GM12878 (cell line): Measurements from ENCODE around the gene NCKAP5. TPM values are rescaled to one million over a fixed set of nuclear protein-coding genes. Genes with fewer than 3 reads are reported as not detected.

Experiments used
- ATAC-seq: fragments of 200-7000 bp; cut with Tn5 transposase; 3 replicates; pipeline ENCODE4 v1.9.1; 2020; ENCODE audit warnings: mild to moderate bottlenecking, moderate library complexity
- BruUV-seq: library from RNA; stranded (reverse); fragments of 400-500 nt; replicated peaks from 2 replicates; lab custom pipeline; 2021; lab: Mats Ljungman, UMichigan
- CTCF ChIA-PET: fragments of 300-600 bp; sonication (Branson Sonifier 250); formaldehyde crosslinking; extraction: SDS; loops from one replicate; lab custom pipeline; 2021; ENCODE audit warnings: inconsistent platforms; lab: Yijun Ruan, JAX
- POLR2A ChIA-PET: fragments of 350-600 bp; formaldehyde crosslinking; extraction: SDS; loops from one replicate; lab custom pipeline; 2021; ENCODE audit warnings: inconsistent platforms; lab: Charles Lee
- RAD21 ChIA-PET: fragments of 300-600 bp; sonication (Branson Sonifier 250); formaldehyde crosslinking; loops from one replicate; lab custom pipeline; 2023; ENCODE audit warnings: antibody characterized with exemption; ENCODE audit not compliant: unreplicated experiment; lab: Charles Lee
- SMC1A ChIA-PET: fragments of 300-600 bp; sonication (Branson Sonifier 250); formaldehyde crosslinking; loops from one replicate; lab custom pipeline; 2023; ENCODE audit not compliant: unreplicated experiment, uncharacterized antibody; lab: Charles Lee
- DNase-seq: peaks from one replicate; pipeline ENCODE4 v3.0.0-alpha.2; 2011; ENCODE audit warnings: low read depth, low spot score
- FAIRE-seq: peaks from 3 replicates; lab custom pipeline; 2011; peaks lifted over from hg19 to GRCh38; lab: Jason Lieb, UNC
- H2AFZ ChIP-seq: 2 replicates; pipeline ENCODE4 v1.6.0; 2011; ENCODE audit warnings: low read depth, low read length, control low read depth; ENCODE audit not compliant: control insufficient read depth
- H3K27ac ChIP-seq: 2 replicates; pipeline ENCODE4 v1.5.1; 2011; ENCODE audit warnings: control low read depth; ENCODE audit not compliant: control insufficient read depth, insufficient read depth
- H3K27me3 ChIP-seq, 2 experiments: replicated peaks in 1 of 2; 2 replicates each; pipeline versions ENCODE4 v1.6.0 to v1.6.1; 2011; ENCODE audit warnings: low read length in 1 of 2; ENCODE audit not compliant: control insufficient read depth in 2 of 2, insufficient read depth in 2 of 2
- H3K36me3 ChIP-seq, 2 experiments: 2 replicates each; pipeline ENCODE4 v1.5.1; 2011; ENCODE audit warnings: low read length in 1 of 2; ENCODE audit not compliant: control insufficient read depth in 2 of 2, insufficient read depth in 2 of 2
- H3K4me1 ChIP-seq: 2 replicates; pipeline ENCODE4 v1.6.1; 2011; ENCODE audit warnings: mild to moderate bottlenecking, low read length, moderate library complexity, mixed read lengths; ENCODE audit not compliant: control insufficient read depth, insufficient read depth
- H3K4me2 ChIP-seq: 2 replicates; pipeline ENCODE4 v1.6.0; 2011; ENCODE audit warnings: control low read depth; ENCODE audit not compliant: control insufficient read depth, insufficient read depth
- H3K4me3 ChIP-seq: fragments of 200-600 bp; sonication (generic); 2 replicates; pipeline ENCODE4 v1.5.1; 2016
- H3K79me2 ChIP-seq: 2 replicates; pipeline ENCODE4 v1.6.0; 2011; ENCODE audit warnings: low read length; ENCODE audit not compliant: control insufficient read depth, insufficient read depth
- H3K9ac ChIP-seq: 2 replicates; pipeline ENCODE4 v1.8.0; 2011; ENCODE audit warnings: low read length, control low read depth, mixed read lengths; ENCODE audit not compliant: control insufficient read depth, insufficient read depth
- H3K9me3 ChIP-seq: replicated peaks from 3 replicates; pipeline ENCODE4 v1.5.1; 2011; ENCODE audit warnings: mild to moderate bottlenecking, low read length; ENCODE audit not compliant: control insufficient read depth, insufficient read depth
- H4K20me1 ChIP-seq: 2 replicates; pipeline ENCODE4 v1.6.0; 2011; ENCODE audit not compliant: control insufficient read depth, insufficient read depth
- CBX5 ChIP-seq: sonication (generic); IDR thresholded peaks from 2 replicates; pipeline ENCODE4 v1.6.1; 2016; ENCODE audit warnings: low read depth, moderate library complexity, mild to moderate bottlenecking, inconsistent platforms
- CUX1 ChIP-seq: IDR thresholded peaks from 2 replicates; pipeline ENCODE4 v1.6.1; 2012; ENCODE audit warnings: improper control_type of control experiment, low read depth, low read length; ENCODE audit not compliant: insufficient replicate concordance
- EED ChIP-seq: sonication (generic); IDR thresholded peaks from 2 replicates; pipeline ENCODE4 v1.6.1; 2016; ENCODE audit warnings: antibody characterized with exemption, low read depth
- HSF1 ChIP-seq: fragments of 150-350 bp; IDR thresholded peaks from 2 replicates; pipeline ENCODE4 v1.6.1; 2014; ENCODE audit warnings: mild to moderate bottlenecking, low read depth, low read length
- LARP7 ChIP-seq: fragments of 450-650 bp; IDR thresholded peaks from 2 replicates; pipeline ENCODE4 v1.6.1; 2017; ENCODE audit warnings: mild to moderate bottlenecking
- SIN3A ChIP-seq: IDR thresholded peaks from 2 replicates; pipeline ENCODE4 v1.6.1; 2012; ENCODE audit warnings: low read depth, low read length, improper control_type of control experiment
- STAT1 ChIP-seq: fragments of 450-650 bp; conservative IDR thresholded peaks from 2 replicates; pipeline ENCODE4 v1.6.1; 2014; ENCODE audit warnings: antibody characterized with exemption, mild to moderate bottlenecking
- TCF12 ChIP-seq: IDR thresholded peaks from 2 replicates; pipeline ENCODE4 v1.6.1; 2011; ENCODE audit warnings: low read depth, mild to moderate bottlenecking, low read length
- WGBS: methylation state at CpG from one replicate; pipeline ENCODE4 v1.1.6; 2016; ENCODE audit warnings: low lambda C conversion rate; ENCODE audit not compliant: insufficient replicate concordance, insufficient coverage; ENCODE audit errors: missing lambda C conversion rate; 5-methylcytosine and 5-hydroxymethylcytosine counted together
- in situ Hi-C: fragments of 300-500 bp; cut with MboI; formaldehyde crosslinking; loops from 9 replicates; pipeline ENCODE4 v1.14.3; 2018; ENCODE audit warnings: mixed read lengths
- intact Hi-C: fragments of 100-400 bp; cut with micrococcal nuclease; formaldehyde crosslinking; loops from one replicate; pipeline ENCODE4 v1.14.2; 2022; ENCODE audit not compliant: unreplicated experiment
- polyA plus RNA-seq, 11 experiments: library from polyadenylated mRNA; depleted of rRNA in 4 of 11; unstranded in 6 of 11; stranded (reverse) in 5 of 11; fragments of >200 nt; fragmentation: Nextera tagmentation in 4 of 11; fragmentation: Illumina TruSeq in 1 of 11; extraction: Ambion mirVana in 4 of 11; extraction: Trizol in 1 of 11; gene quantifications; 1 replicate in 1 of 11; 2 replicates in 10 of 11; pipeline versions ENCODE4 v1.2.1 to v1.2.3, GENCODE V29; 2011 to 2016; ENCODE audit warnings: inconsistent platforms in 2 of 11, missing spikeins in 2 of 11, low read depth in 1 of 11
- total RNA-seq, 4 experiments: library from RNA; depleted of rRNA in 3 of 4; stranded (reverse); fragments of >200 nt in 3 of 4; fragmentation: Illumina TruSeq in 1 of 4; extraction: Trizol in 1 of 4; gene quantifications; 2 replicates each; pipeline versions ENCODE4 v1.2.1 to v1.2.3, GENCODE V29; 2013 to 2021

The NCKAP5 gene
- total and polyA plus RNA-seq, 10 of the 15 experiments (the other 5 are each of a cell fraction or from before 2014, with no cell fraction given): 0.06 to 0.44 (median 0.16) TPM

DNA sequence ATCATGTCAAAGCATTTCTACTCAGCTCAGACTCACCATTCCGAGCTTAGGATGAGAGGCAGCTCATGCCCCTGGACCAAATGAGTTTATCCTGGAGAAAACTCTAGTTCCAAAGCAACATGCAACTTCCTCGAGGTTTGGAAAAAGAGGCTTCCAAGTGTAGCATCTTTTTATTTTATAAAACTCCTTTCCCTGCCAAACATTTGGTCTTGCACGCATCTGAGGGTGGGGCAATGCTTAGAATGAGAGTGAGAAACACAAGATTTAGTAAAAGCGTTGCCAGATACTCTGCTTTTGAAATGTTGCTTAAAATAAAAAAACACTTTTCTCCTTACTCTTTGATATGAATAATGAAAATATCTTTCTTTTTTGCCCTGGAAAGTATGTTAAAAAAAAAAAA, 151.5 kb downstream of the NCKAP5 start:
- no peak for FAIRE-seq
- Histone ChIP-seq H3K4me1 (no peaks in the 10 kb centered on the region), H2AFZ (no peak overlapping the region), H3K36me3 (no peaks in the 10 kb centered on the region), H3K79me2 (no peaks in the 10 kb centered on the region), H3K4me2 (no peak overlapping the region), H3K4me3 (no peak overlapping the region), H3K27me3 (peaks cover 0 to 4% of the 10 kb centered on the region in 2 experiments; a peak in 1 of 4 replicates), H3K9ac (no peak overlapping the region), H3K9me3 (no peaks in the 10 kb centered on the region), H4K20me1 (no peaks in the 10 kb centered on the region), H3K27ac (no peak overlapping the region)
- no peak for ATAC-seq
- SMC1A ChIA-PET: interaction anchor here (1.3 to 3.5 kb wide), 3 partner anchors 10 to 85 kb away, joined by 3 to 20 read pairs (median 3); no protein-coding TSS in a partner anchor
- no TSS peak for BruUV-seq
- in situ Hi-C loops (no loop called here), intact Hi-C loops (no loop called here)
- POLR2A ChIA-PET: no interaction called here
- 11% methylated on average over 4 of the region's 4 CpGs for WGBS
- DNase-seq: no peak
- RAD21 ChIA-PET: interaction anchor here (1.2 to 1.5 kb wide), 2 partner anchors 56 to 85 kb away, joined by 4 read pairs; no protein-coding TSS in a partner anchor
- CTCF ChIA-PET: interaction anchor here (0.6 to 1.8 kb wide), 5 partner anchors 10 to 757 kb away, joined by 3 to 11 read pairs (median 3); no protein-coding TSS in a partner anchor
- TF ChIP-seq CBX5 (no peak), HSF1 (no peak), CUX1 (no peak), STAT1 (no peak), SIN3A (no peak), TCF12 (no peak), LARP7 (no peak), EED (no peak)
